Ammon's horn (tissue), 1 donor: ENCODE data around the gene ARHGEF26.
A peak's percentile ranks its signal among the peaks of the same experiment; 100 is the strongest.

Experiments used
- DNase-seq: peaks from one replicate; pipeline ENCODE4 v3.0.0-alpha.2; 2016; ENCODE audit warnings: low spot score

The ARHGEF26 gene

DNA sequence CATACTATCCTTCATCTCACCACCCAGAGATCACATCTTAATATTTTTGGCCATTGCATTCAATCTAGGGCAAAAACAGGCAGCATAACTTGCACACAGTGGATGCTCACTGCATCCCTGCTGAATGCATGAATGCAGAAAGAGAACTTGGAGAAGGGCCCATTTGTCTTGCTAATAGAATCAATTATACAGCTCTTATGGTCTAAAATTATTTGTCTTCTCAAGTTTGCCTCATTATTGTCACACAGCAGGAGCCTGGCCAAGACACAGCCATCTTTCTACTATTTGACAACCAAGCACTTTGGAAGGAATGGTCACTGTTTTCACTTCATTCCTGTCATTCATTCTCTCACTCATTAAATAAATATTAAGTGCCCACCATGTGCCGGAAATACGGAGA, 1.2 kb upstream of the ARHGEF26 start:
- peak; percentile 23 for DNase-seq

DNA sequence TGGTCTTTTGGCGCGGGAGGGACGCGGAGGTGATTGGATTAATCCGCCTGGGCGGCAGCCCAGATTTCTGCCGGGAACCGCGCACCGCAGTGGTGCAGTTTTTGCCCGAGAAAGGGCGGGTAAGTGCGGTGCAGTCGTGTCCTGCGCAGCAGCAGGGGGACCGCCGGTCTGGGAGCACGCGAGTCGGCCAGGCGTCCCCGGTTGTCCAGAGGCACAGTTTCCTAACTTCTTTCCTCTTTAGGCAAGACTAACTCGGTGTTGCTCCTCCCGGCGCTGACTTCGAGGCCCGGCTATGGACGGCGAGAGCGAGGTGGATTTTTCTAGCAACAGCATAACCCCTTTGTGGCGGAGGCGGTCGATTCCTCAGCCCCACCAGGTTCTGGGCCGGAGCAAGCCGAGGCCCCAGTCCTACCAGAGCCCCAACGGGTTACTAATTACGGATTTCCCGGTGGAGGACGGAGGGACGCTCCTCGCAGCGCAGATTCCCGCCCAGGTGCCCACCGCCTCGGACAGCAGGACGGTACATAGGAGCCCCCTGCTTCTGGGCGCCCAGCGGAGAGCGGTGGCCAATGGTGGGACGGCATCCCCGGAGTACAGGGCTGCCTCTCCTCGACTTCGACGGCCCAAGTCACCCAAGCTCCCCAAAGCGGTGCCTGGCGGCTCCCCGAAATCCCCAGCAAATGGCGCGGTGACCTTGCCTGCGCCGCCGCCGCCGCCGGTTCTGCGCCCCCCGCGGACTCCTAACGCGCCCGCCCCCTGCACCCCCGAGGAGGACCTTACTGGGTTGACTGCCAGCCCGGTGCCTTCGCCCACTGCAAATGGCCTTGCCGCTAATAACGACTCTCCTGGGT, 736 bp downstream of the ARHGEF26 start:
- no peak for DNase-seq

DNA sequence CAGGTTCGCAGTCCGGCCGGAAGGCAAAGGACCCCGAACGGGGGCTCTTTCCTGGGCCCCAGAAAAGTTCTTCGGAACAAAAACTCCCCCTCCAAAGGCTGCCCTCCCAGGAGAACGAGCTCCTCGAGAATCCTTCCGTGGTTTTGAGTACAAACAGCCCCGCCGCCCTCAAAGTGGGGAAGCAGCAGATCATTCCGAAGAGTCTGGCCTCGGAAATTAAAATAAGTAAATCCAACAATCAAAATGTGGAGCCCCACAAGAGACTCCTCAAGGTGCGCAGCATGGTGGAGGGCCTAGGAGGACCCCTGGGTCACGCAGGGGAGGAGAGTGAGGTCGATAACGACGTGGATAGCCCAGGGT, 1.3 kb downstream of the ARHGEF26 start:
- no peak for DNase-seq

DNA sequence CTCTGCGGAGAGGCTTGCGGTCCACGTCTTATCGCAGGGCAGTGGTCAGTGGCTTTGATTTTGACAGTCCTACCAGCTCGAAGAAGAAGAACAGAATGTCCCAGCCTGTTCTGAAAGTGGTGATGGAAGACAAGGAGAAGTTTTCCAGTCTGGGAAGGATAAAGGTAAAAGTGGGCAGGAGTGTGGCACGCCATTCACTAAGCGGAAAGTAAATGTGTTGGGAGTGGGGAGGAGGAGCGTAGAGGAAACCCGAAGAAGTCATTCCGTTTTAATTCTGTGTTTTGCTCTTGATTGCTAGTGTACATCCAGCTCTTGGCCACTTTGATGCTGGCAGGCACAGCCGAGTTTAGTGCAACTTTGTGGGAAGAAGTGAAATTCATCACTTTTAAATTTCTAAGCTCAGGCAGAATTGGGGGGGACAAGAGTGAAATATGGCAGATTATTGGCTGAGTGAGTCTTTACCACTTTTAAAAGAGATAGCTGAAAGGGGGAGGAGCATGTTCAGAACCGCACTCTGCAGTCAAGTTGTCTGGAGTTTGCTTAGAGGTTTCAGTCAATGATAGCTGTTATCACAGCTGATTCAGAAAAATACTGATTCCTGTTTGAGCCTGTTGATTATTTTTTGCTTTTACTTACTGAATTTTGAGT, 1.8 kb downstream of the ARHGEF26 start:
- no peak for DNase-seq

DNA sequence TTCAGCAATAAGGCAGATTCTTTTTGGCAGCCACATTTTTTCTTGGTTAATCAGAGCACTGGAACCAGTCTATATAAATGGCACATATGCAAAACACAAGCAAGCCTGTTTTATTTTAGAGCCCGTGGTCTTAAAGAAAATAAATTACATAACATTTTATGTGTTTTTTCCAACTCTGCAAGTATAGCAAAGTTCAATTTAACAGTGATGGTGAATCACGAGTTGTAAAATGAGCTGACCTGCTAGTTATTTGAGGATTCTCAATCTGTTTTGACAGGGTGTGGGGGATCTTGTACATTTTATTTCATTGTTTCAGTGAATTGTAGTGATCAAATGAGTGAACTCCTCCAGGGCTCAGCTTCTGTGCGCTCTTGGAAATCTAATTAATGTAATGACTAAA, 2.7 kb downstream of the ARHGEF26 start:
- DNase-seq: no peak

DNA sequence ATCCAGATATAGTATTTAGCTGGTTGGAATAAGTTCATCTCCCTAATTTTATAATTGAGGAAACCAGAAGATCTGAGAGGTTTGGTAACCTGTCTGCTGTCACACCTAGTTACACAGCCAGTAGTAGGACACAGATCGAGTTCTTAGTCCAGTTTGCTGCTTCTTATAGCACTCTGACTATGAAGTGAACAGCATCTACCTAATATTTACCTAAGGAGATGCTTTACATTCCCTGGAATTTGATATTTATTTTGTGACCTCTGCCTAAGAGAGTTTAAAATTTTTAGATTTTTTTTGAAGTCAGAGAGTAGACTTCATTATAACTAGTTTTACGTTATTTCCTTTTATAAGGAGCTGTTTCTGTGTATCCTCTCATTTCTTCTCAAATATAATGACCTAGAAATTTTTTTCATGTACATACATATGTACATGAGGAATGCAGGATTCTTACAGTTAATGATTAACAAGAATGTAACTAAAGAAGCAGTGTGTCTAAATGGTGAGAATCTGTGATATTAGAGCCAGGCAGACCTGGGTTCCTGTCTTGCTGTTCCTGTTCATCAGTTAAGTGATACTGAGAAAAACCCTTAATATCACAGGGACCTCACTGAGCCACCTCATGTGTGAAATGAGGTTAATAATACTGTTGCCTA, 4.3 kb downstream of the ARHGEF26 start:
- DNase-seq: no peak

DNA sequence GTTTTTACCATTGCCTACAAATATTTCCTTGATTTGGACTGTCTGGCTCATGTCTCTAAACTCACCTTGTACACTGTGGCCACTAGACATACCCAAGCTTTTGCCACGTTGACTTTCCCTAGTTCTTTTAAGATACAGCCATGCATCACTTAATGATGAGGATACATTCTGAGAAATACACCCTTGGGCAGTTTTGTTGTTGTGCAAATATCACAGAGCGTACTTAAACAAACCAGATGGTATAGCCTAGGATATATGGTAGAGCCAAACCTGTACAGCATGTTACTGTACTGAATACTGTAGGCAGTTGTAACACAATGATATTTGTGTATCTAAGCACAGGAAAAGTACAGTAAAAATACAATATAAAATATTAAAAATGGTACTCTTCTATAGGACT, 5.5 kb downstream of the ARHGEF26 start:
- no peak for DNase-seq

DNA sequence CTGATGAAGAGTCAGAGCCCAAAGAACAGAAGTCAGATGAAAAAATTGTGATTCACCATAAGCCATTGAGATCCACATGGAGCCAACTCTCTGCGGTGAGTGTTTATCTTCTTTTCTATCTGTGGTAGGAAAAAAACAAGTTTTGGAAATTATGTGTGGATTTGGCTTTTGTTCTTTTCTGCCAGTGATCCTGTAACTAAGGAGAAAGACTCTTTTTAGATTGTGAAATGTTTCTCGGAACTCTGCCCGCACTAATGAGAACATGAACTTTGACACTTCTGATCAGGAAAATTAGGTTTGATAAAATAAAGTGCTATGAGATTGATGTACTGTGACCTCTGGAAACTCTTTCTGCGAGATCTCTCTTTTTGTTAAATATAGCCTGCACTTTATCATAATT, 8.4 kb downstream of the ARHGEF26 start:
- DNase-seq: no peak

DNA sequence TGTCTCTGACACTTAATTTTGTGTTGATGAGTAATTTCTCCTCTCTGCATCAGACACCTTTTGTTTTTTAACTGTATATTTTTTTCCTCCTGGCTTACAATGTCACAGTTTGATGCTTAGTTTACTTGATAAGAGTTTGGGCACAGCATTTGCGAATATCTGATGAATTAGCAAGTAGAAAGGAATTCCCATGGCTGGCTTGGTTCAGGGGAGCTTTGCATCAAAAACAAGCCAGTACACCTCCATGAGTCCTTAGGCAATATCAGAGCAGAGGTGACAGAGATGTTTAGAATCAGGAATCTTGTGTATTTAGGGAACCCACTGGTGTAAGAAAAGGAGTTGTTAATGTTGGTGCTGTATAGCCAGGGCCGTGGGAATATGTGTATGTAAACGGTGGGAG, 9.3 kb downstream of the ARHGEF26 start:
- DNase-seq: no peak

DNA sequence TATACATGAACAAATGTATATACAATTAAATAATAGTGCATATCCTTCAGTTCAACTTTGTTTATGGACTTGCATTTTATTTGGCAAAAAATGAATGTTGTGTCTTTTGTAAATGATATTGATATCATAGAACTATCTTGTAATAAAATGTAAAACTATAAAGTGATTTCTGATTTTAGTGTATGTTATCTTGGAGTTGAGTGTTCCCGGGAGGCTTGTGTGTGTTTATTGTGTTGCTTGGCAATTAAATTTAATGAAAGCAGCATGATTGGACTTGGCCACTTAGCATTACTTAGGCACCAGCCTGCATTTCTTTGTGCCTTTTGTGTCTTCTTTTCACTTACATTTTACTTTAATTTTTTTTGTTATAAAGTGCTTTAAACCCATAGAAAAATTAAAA, 10.6 kb downstream of the ARHGEF26 start:
- no peak for DNase-seq

DNA sequence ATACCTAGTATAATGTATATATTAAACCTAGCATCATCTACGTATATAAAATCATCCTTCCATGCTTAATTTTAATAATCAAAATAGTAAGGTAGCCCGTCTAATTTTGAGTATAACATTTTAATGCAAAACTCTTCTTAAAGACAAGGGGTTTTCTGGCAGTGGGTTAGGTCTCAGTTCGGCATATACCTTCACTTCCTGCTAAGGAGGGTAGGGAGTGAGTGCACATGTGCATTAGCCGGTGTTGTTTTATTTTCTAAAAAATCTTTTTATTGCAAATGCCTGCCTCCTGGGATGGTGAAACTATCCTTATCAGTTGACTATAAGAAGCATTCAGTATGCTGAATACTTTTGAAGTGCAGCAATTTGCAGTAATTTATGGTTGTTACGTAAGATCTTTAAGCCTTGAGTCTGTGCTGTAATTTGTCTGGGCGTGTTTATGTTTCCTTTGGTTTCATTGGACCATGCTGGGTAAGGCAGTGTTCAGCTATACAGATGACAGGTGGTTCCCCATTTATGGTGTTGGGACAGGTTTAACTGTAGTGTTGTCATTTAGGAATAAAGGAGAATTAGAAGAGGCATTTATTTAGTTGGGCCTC, 11.7 kb downstream of the ARHGEF26 start:
- no peak for DNase-seq

DNA sequence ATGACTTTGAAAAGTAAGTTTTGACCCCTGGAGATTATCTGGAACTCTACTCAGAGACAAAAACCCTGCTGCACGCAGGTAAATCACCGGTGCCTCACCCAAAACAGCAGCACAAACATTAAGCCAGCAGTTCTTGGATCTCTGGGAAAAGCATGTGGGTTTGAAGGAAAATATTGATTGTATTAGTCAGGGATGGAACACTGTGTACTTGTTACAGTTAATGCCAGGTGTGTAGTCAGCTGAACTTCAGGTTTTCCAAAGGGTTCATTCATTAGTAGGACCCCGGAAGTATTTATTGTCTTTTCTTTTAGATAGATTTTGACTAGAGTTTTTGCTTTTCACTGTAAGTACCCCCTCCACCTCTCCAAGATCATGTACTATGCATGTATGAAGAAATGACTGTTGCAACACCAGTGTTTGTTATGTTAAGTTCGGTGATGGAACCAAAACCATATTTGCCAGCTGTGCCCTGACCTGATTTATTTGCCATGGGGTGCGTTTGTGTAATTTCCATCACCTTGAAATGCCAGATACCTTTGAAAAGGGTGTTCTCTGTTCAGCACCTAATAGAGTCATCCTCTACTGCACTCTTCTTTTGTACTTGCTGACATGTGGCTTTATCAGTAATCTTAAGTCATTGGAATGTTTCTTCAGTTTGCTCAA, 14.5 kb downstream of the ARHGEF26 start:
- DNase-seq: no peak

DNA sequence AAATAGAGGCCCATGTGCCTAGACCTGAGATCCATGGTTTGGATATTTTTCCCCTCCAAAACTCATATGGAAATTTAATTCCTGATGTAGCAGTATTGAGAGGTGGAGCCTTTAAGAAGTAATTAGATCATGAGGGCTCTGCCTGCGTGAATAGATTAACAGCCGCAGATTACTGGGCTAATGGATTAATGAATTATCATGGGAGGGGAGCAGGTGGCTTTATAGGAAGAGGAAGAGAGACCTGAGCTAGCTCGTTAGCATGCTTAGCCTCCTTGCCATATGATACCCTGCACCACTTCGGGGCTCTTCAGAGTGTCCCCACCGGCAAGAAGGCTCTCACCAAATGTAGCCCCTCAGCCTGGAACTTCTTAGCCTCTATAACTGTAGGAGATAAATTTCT, 15.8 kb downstream of the ARHGEF26 start:
- no peak for DNase-seq

DNA sequence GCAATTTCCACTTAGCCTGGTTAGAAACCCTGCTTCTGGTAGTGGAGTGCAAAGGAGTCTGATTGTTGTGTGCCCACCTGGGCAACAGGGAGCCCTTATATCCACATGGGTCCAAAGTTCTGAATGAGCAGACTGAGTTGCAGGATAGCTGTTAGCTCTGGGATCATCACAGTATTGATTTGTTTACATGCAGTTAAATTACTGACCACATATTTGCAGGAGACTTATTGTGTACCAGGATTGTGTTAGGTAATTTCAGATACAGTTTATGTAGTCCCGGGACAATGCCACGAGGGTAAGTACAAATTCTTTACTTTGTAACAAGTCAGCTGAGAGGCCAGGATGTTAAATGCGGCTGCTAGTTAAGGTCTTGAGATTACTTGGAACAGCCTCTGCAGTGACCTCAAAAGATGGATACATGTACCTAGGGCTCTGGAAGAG, 18.8 kb downstream of the ARHGEF26 start:
- DNase-seq: no peak

DNA sequence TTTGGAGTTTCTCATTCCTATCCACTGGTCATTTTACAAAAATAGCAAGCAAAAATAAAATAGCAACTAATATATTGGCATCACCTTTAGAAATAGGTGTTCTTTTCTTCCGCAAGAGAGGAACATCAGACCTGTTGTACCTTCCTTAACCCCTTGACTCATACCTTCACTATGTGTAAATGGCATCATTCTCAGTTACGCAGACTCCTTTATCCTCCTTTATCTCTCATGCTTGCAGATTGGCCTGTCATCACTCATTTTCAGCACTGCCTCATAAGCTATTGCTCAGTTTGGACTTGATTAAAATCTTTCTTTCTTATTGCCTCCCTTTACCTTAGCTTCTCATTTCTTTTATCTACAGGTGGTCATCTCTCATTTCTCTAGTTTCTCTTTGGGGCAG, 21.4 kb downstream of the ARHGEF26 start:
- no peak for DNase-seq

DNA sequence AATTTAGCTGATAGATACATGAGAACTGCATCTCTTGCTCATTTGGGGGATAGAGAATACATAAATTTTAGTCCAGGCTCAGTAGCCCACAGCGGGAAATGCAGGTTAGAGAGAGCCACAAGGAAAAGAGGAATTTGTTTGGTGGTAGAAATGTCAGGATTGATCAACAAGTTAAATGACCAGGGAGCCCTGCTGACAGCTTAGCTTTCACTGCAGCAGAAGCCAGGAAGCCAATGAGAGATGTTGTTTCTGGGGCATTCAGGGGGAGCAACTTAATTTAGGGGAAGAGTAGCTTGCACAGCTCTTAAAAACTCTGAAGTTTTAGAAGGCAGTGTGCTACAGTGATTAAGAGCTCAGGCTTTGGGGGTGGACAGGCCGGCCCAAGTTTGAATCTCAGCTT, 22.7 kb downstream of the ARHGEF26 start:
- DNase-seq: no peak

DNA sequence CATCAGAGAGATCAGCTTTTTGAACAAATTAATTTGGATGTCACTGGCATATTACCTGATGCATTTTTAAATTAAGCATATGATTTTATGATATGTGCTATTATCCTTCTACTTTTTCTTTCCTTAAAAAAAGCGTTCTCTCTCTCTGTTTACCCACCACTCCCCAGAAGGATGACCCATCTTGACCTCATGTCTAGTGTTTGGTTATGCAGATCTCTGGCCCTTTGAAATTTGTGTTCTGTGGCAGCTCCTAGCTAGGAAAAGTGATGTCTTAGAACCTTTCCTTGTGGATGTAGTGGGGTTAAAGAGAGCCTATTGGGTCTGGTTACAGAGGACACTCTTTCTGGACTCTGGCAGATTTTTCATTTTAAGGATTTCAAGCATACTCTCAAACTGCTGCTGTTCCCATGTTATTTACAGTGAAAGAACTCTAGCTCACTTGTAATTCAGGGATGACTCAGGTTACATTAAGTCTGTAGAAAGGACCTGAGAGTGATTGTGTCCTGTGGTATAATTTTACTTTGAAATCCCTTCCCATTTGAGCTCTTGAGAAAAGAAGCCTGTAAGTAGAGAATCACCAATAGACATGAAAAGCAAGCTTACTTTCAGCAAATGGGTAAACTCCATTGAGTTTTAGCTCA, 23.8 kb downstream of the ARHGEF26 start:
- no peak for DNase-seq

DNA sequence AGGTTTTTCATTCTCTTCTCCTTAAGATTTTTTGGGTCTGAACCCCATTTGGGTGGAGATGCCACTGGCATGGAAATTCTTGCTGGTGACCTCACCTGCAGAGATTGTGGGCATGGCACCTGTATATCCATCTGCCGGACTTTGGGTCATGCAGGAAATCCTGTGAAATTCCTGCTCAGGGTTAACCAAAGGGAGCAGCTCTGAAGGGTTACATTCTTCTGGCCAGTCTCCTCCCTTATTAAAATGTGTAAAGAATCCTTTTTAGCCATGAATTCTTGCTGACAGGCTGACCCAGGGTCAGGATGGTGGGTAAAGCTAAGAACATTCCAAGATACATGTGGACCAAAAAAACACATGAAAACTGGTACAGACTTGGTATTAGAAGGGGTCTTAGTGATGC, 27.4 kb downstream of the ARHGEF26 start:
- no peak for DNase-seq

DNA sequence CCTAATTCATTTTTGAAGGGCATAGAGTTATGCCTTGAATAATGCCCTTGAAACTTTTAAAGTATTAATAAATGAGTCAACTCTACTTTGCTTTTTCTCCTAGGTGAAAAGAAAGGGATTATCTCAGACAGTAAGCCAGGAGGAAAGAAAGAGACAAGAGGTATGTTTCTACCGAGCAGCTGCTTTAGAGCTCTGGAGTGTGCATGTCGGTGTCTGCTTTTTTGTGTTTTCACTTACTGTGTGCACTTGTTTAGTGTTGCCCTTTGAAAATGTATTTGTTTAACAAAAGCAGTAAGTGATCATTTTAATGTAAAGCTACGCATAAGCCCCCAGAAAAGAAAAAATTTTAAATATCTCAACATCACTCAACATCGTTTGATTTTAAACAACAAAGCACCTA, 28.1 kb downstream of the ARHGEF26 start:
- no peak for DNase-seq

DNA sequence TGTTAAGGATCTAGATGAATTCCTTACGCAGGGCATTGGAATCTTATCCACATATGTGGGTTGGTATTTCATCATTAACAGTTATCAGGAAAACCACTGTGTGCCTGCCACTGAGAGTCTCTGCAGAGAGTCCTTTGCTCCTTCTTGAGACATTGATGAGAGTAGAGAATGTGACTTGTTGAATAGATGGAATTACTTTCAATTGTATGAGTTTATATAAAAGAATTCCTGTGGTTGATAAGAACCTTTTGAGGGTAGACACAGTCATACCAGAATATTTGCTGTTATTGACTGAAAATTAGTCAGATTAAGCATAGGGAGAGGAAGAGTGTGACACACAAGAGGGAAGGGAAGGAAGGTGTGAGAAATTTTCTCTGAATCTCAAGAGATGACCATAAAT, 30.8 kb downstream of the ARHGEF26 start:
- DNase-seq: no peak

DNA sequence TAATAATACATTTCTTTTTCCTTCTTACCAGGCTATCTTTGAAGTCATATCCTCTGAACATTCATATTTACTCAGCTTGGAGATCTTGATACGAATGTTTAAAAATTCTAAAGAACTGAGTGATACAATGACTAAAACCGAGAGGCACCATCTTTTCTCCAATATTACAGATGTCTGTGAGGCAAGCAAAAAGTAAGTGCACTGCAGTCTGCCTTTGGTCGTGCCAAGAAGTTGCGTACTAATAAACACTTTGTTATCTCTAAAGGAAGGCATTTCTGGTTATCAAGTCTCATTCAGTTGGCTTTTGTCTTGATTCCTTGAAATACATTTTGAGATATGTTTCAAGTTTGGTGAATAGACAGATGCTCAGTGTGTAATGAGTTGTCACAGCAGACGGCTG, 31.6 kb downstream of the ARHGEF26 start:
- DNase-seq: no peak

DNA sequence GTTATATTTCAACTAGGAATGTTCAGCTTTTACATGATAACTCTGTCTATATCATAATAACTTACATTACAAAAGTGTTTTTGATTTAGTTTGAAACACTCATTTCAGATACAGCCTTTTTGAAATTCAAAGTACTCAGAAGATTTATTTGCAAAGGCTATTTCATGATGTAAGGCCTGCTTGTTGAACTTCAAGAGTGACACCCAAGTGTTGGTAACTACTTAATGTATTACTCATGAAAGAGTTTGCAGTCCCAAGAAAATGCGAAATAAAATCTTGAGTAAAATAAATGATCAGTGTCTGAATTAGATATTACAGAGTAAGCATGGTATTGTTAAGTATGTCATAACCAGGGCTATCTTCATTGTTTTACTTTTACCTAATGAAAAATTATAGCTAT, 35.3 kb downstream of the ARHGEF26 start:
- DNase-seq: no peak
